ENCODE measurements around the gene PCDHA6. TPM values are rescaled to one million over a fixed set of nuclear protein-coding genes. Genes with fewer than 3 reads are reported as not detected.
"Not testable (repeated sequence)": the region's sequence is repeated elsewhere in the genome, so short reads cannot be mapped to it uniquely, and the experiment has no call there.

PCDHA6 gene
- total RNA-seq, 2 experiments from 2014 or later = not detected

DNA sequence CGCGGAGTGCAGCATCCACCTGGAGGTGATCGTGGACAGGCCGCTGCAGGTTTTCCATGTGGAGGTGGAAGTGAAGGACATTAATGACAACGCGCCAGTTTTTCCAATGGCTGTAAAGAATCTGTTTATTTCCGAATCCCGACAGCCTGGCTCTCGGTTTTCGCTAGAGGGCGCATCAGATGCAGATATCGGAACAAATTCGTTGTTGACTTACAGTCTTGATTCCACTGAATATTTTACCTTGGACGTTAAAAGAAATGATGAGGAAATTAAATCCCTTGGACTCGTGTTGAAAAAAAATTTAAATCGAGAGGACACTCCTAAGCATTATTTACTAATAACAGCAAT lies 26.3 kb upstream of the PCDHA6 start:
- peaks cover 2% of the 10 kb centered on the region for H3K27me3 Mint-ChIP-seq (ENCODE audit: low read depth)
- ATAC-seq = no peak
- DNase-seq = no peak
- no peak overlapping the region for H3K27ac Mint-ChIP-seq
- no peak overlapping the region for H3K4me3 Mint-ChIP-seq
- peaks cover 31% of the 10 kb centered on the region for H3K9me3 Mint-ChIP-seq (ENCODE audit: insufficient read depth)
- CTCF ChIA-PET = no interaction called here
- POLR2A ChIA-PET = no interaction called here
- no peaks in the 10 kb centered on the region for H3K4me1 Mint-ChIP-seq (ENCODE audit: low read depth)
- H3K36me3 Mint-ChIP-seq (ENCODE audit: low read depth) = no peaks in the 10 kb centered on the region

- H3K36me3 Mint-ChIP-seq (ENCODE audit: low read depth); H3K4me3 Mint-ChIP-seq; ATAC-seq; POLR2A ChIA-PET; CTCF ChIA-PET; H3K27me3 Mint-ChIP-seq (ENCODE audit: low read depth); DNase-seq; H3K27ac Mint-ChIP-seq; H3K4me1 Mint-ChIP-seq (ENCODE audit: low read depth): not testable (repeated sequence)
- peaks cover 32% of the 10 kb centered on the region for H3K9me3 Mint-ChIP-seq (ENCODE audit: insufficient read depth)
Measured at GRCh38 chr5:140802381-140802780, 25.4 kb upstream of the PCDHA6 start.

DNA sequence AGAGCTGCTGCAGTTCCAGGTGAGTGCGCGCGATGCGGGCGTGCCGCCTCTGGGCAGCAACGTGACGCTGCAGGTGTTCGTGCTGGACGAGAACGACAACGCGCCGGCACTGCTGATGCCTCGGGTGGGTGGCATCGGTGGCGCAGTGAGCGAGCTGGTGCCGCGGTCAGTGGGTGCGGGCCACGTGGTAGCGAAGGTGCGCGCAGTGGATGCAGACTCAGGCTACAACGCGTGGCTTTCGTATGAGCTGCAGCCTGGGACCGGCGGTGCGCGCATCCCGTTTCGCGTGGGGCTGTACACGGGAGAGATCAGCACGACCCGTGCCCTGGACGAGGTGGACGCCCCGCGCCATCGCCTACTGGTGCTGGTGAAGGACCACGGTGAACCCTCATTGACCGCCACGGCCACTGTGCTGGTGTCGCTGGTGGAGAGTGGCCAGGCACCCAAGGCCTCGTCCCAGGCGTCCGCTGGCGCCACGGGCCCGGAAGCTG lies 24.9 kb upstream of the PCDHA6 start:
- ChIA-PET CTCF (no interaction called here), POLR2A (no interaction called here)
- Mint-ChIP-seq H3K36me3 (ENCODE audit: low read depth) (no peaks in the 10 kb centered on the region), H3K27ac (no peak overlapping the region), H3K27me3 (ENCODE audit: low read depth) (peaks cover 2% of the 10 kb centered on the region), H3K4me1 (ENCODE audit: low read depth) (no peaks in the 10 kb centered on the region), H3K9me3 (ENCODE audit: insufficient read depth) (peaks cover 34% of the 10 kb centered on the region), H3K4me3 (no peak overlapping the region)
- no peak for DNase-seq
- ATAC-seq = no peak

DNA sequence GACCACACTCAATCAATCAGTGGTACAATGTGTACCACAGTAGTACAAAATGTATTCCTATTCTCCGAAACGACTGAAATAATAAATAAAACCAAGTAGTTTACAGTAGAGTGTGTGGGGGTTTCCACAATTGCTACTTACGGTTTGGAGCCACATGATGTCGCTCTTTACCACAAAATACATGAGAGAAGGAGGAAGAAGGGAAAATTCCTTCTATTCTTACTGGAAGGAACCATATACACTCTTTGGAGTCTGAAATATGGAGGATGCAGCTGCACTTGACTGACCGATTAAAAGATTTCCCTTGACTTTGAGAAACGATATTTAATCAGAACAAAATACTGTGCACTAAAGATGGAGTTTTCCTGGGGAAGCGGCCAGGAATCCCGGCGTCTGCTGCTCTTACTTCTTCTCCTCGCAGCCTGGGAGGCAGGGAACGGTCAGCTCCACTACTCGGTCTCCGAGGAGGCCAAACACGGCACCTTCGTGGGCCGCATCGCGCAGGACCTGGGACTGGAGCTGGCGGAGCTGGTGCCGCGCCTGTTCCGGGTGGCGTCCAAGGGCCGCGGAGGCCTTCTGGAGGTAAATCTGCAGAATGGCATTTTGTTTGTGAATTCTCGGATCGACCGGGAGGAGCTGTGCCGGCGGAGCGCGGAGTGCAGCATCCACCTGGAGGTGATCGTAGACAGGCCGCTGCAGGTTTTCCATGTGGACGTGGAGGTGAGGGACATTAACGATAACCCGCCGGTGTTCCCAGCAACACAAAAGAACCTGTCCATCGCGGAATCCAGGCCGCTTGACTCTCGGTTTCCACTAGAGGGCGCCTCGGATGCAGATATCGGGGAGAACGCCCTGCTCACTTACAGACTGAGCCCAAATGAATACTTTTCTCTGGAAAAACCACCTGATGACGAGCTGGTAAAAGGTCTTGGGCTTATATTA lies 20.7 kb upstream of the PCDHA6 start, which contains the start of gene PCDHA4:
Gene PCDHA4, plus strand, starts transcription at position 235 of the 942 bp plus-strand sequence.
- H3K36me3 Mint-ChIP-seq (ENCODE audit: low read depth) = peaks cover 2% of the 10 kb centered on the region
- peaks cover 21% of the 10 kb centered on the region for H3K9me3 Mint-ChIP-seq (ENCODE audit: insufficient read depth)
- ChIA-PET CTCF (interaction anchor here (0.7 to 1.7 kb wide), 3 partner anchors 13 to 62 kb away, joined by 3 to 6 read pairs (median 3); partner anchors contain the start of gene PCDHA5), POLR2A (no interaction called here)
- H3K27me3 Mint-ChIP-seq (ENCODE audit: low read depth) = peaks cover 2% of the 10 kb centered on the region
- H3K4me1 Mint-ChIP-seq (ENCODE audit: low read depth) = no peaks in the 10 kb centered on the region
- H3K27ac Mint-ChIP-seq = no peak within 1 kb of the TSS
- ATAC-seq (no peak), DNase-seq (no peak)
- no peak within 1 kb of the TSS for H3K4me3 Mint-ChIP-seq

GRCh38 chr5:140808241-140808888 lies 19.4 kb upstream of the PCDHA6 start:
- H3K4me3 Mint-ChIP-seq; H3K27ac Mint-ChIP-seq; H3K36me3 Mint-ChIP-seq (ENCODE audit: low read depth); H3K27me3 Mint-ChIP-seq (ENCODE audit: low read depth); ATAC-seq; DNase-seq; H3K4me1 Mint-ChIP-seq (ENCODE audit: low read depth); POLR2A ChIA-PET: not testable (repeated sequence)
- CTCF ChIA-PET = interaction anchor here (0.7 to 1.7 kb wide), 2 partner anchors 12 to 13 kb away, joined by 3 to 6 read pairs; partner anchors contain the start of gene PCDHA5
- H3K9me3 Mint-ChIP-seq (ENCODE audit: insufficient read depth) = peaks cover 29% of the 10 kb centered on the region

DNA sequence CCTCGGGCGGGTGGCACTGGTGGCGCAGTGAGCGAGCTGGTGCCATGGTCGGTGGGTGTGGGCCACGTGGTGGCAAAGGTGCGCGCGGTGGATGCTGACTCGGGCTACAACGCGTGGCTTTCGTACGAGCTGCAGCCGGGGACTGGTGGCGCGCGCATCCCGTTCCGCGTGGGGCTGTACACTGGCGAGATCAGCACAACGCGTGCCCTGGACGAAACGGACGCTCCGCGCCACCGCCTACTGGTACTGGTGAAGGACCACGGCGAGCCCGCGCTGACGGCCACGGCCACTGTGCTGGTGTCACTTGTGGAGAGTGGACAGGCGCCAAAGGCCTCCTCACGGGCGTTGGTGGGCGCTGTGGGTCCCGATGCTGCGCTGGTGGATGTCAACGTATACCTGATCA lies 18.9 kb upstream of the PCDHA6 start:
- H3K27me3 Mint-ChIP-seq (ENCODE audit: low read depth) = peaks cover 5% of the 10 kb centered on the region
- peaks cover 31% of the 10 kb centered on the region for H3K9me3 Mint-ChIP-seq (ENCODE audit: insufficient read depth)
- ATAC-seq (no peak), DNase-seq (no peak)
- H3K36me3 Mint-ChIP-seq (ENCODE audit: low read depth) = peaks cover 2% of the 10 kb centered on the region
- H3K4me1 Mint-ChIP-seq (ENCODE audit: low read depth) = no peaks in the 10 kb centered on the region
- CTCF ChIA-PET = no interaction called here
- POLR2A ChIA-PET = no interaction called here
- H3K4me3 Mint-ChIP-seq = no peak overlapping the region
- no peak overlapping the region for H3K27ac Mint-ChIP-seq

- ATAC-seq (no peak), DNase-seq (peak; percentile 39)
- Mint-ChIP-seq H3K36me3 (ENCODE audit: low read depth) (peaks cover 2% of the 10 kb centered on the region), H3K4me3 (no peak within 1 kb of the TSS), H3K27me3 (ENCODE audit: low read depth) (no peaks in the 10 kb centered on the region), H3K27ac (no peak within 1 kb of the TSS), H3K4me1 (ENCODE audit: low read depth) (no peaks in the 10 kb centered on the region), H3K9me3 (ENCODE audit: insufficient read depth) (peaks cover 13% of the 10 kb centered on the region)
- ChIA-PET CTCF (interaction anchor here (1.0 kb wide), 1 partner anchor 14 kb away, joined by 3 read pairs; no protein-coding TSS in a partner anchor), POLR2A (no interaction called here)
Measured at GRCh38 chr5:140821375-140822280, 6.1 kb upstream of the PCDHA6 start, which contains the start of gene PCDHA5. TSS of gene PCDHA5 (plus strand) at chr5:140821613.

DNA sequence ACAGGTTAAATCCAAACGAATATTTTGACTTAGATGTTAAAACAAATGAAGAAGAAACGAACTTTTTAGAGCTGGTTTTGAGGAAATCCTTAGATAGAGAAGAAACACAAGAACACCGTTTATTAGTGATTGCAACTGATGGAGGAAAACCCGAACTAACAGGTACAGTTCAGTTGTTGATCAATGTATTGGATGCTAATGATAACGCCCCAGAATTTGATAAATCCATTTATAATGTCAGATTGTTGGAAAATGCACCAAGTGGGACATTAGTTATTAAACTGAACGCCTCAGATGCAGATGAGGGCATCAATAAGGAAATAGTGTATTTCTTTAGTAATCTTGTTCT lies 5.5 kb upstream of the PCDHA6 start:
- ATAC-seq (no peak), DNase-seq (no peak)
- Mint-ChIP-seq H3K4me1 (ENCODE audit: low read depth) (no peaks in the 10 kb centered on the region), H3K27me3 (ENCODE audit: low read depth) (no peaks in the 10 kb centered on the region), H3K4me3 (no peak overlapping the region), H3K27ac (no peak overlapping the region), H3K36me3 (ENCODE audit: low read depth) (peaks cover 2% of the 10 kb centered on the region), H3K9me3 (ENCODE audit: insufficient read depth) (peaks cover 17% of the 10 kb centered on the region)
- CTCF ChIA-PET = no interaction called here
- POLR2A ChIA-PET = no interaction called here

- H3K4me1 Mint-ChIP-seq (ENCODE audit: low read depth); H3K27me3 Mint-ChIP-seq (ENCODE audit: low read depth); H3K36me3 Mint-ChIP-seq (ENCODE audit: low read depth); POLR2A ChIA-PET; CTCF ChIA-PET; H3K4me3 Mint-ChIP-seq; ATAC-seq; DNase-seq; H3K27ac Mint-ChIP-seq: not testable (repeated sequence)
- H3K9me3 Mint-ChIP-seq (ENCODE audit: insufficient read depth) = peaks cover 24% of the 10 kb centered on the region
Measured at GRCh38 chr5:140822969-140823368, 4.8 kb upstream of the PCDHA6 start.

DNA sequence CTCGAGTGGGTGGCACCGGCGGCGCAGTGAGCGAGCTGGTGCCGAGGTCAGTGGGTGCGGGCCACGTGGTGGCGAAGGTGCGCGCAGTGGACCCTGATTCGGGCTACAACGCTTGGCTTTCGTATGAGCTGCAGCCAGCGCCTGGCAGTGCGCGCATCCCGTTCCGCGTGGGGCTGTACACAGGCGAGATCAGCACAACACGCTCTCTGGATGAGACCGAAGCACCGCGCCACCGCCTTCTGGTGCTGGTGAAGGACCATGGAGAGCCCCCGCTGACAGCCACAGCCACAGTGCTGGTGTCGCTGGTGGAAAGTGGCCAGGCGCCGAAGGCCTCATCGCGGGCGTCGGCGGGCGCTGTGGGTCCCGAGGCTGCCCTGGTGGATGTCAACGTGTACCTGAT lies 4.3 kb upstream of the PCDHA6 start:
- Mint-ChIP-seq H3K4me1 (ENCODE audit: low read depth) (no peaks in the 10 kb centered on the region), H3K27me3 (ENCODE audit: low read depth) (no peaks in the 10 kb centered on the region), H3K27ac (no peak overlapping the region), H3K36me3 (ENCODE audit: low read depth) (peaks cover 7% of the 10 kb centered on the region), H3K9me3 (ENCODE audit: insufficient read depth) (peaks cover 29% of the 10 kb centered on the region), H3K4me3 (no peak overlapping the region)
- ChIA-PET CTCF (no interaction called here), POLR2A (no interaction called here)
- no peak for ATAC-seq
- no peak for DNase-seq

- ATAC-seq (no peak), DNase-seq (no peak)
- CTCF ChIA-PET = no interaction called here
- H3K36me3 Mint-ChIP-seq (ENCODE audit: low read depth) = peaks cover 11% of the 10 kb centered on the region
- H3K27ac Mint-ChIP-seq = no peak overlapping the region
- POLR2A ChIA-PET = no interaction called here
- H3K4me1 Mint-ChIP-seq (ENCODE audit: low read depth) = no peaks in the 10 kb centered on the region
- no peaks in the 10 kb centered on the region for H3K27me3 Mint-ChIP-seq (ENCODE audit: low read depth)
- H3K4me3 Mint-ChIP-seq = peak overlapping the region; percentile 23
- H3K9me3 Mint-ChIP-seq (ENCODE audit: insufficient read depth) = peaks cover 24% of the 10 kb centered on the region
Measured at GRCh38 chr5:140828362-140828737, 590 bp downstream of the PCDHA6 start.

Data from activated CD8-positive, alpha-beta T cell treated with anti-CD3 and anti-CD28 coated beads, Interleukin-2, amount 10 ng/mL, durations not matched to agents 7 days and 5 days (primary cell).